ENCODE data around the gene COBLL1. TPM values are rescaled to one million over a fixed set of nuclear protein-coding genes. Genes with fewer than 3 reads are reported as not detected.

Gene COBLL1
- total RNA-seq, 1 donor from 2014 or later = 18.6 TPM

DNA sequence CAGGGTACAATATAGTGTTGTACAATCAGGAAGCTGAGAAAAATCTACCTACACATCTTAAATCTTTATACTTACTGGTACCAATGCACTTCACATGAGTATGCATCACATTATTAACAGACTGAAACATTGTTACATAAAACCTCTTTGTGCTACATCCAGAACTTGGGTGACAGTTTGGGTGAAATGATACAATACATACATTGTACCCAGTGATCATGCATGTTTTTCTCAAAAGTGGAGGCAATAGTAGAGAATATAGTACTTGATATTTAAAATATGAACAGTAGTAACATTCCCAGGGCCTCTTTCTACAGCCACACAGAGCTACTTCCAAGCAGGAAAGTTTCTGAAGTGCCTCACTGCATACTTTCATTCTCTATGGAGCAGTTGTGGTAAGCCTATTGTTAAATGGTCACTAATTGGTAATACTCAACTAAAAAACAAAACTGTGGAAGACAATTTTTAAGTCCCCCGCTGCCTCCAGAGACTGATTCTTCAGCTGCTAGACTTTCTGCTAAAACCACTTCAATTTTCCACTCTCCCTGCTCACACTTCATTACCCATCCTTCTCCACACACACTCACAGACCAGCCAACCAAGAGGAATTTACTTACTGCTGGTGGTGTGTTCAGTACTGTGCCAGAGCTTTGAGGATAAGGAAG is 197.5 kb downstream of the COBLL1 start:
- Histone ChIP-seq H4K20me1 (ENCODE audit: insufficient read depth, low read length) (no peaks in the 10 kb centered on the region), H3K4me3 (ENCODE audit: insufficient read depth, low read depth, low read length) (no peak overlapping the region), H3K36me3 (ENCODE audit: insufficient read depth, low read length) (no peaks in the 10 kb centered on the region), H3K27ac (ENCODE audit: low read depth, low read length) (no peak overlapping the region), H3K27me3 (ENCODE audit: insufficient read depth, low read length) (no peaks in the 10 kb centered on the region), H3K9ac (ENCODE audit: low read length) (no peak overlapping the region), H3K4me1 (ENCODE audit: insufficient read depth, low read length) (no peaks in the 10 kb centered on the region), H2AFZ (ENCODE audit: low read depth, low read length) (no peak overlapping the region), H3K4me2 (ENCODE audit: low read length) (no peak overlapping the region), H3K79me2 (ENCODE audit: insufficient read depth, low read length) (no peaks in the 10 kb centered on the region), H3K9me3 (ENCODE audit: insufficient read depth, low read depth, low read length) (no peaks in the 10 kb centered on the region)
- Mint-ChIP-seq H3K36me3 (ENCODE audit: low read depth, unreplicated experiment) (no peaks in the 10 kb centered on the region), H3K27ac (ENCODE audit: unreplicated experiment) (peak overlapping the region; percentile 55), H3K27me3 (ENCODE audit: low read depth, unreplicated experiment) (no peaks in the 10 kb centered on the region), H3K4me1 (ENCODE audit: low read depth, unreplicated experiment) (peaks cover 11% of the 10 kb centered on the region), H3K9me3 (ENCODE audit: unreplicated experiment) (peaks cover 5% of the 10 kb centered on the region), H3K4me3 (ENCODE audit: unreplicated experiment) (no peak overlapping the region)
- DNase-seq (ENCODE audit: low read depth) (no peak), FAIRE-seq (no peak)
- TF ChIP-seq EZH2 (IDR thresholded peaks at IDR 0.05; ENCODE audit: insufficient read depth, low read length) = no peak
- TF ChIP-seq, protein P1, sequence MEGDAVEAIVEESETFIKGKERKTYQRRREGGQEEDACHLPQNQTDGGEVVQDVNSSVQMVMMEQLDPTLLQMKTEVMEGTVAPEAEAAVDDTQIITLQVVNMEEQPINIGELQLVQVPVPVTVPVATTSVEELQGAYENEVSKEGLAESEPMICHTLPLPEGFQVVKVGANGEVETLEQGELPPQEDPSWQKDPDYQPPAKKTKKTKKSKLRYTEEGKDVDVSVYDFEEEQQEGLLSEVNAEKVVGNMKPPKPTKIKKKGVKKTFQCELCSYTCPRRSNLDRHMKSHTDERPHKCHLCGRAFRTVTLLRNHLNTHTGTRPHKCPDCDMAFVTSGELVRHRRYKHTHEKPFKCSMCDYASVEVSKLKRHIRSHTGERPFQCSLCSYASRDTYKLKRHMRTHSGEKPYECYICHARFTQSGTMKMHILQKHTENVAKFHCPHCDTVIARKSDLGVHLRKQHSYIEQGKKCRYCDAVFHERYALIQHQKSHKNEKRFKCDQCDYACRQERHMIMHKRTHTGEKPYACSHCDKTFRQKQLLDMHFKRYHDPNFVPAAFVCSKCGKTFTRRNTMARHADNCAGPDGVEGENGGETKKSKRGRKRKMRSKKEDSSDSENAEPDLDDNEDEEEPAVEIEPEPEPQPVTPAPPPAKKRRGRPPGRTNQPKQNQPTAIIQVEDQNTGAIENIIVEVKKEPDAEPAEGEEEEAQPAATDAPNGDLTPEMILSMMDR (IDR thresholded peaks at IDR 0.05; ENCODE audit: insufficient read depth, low read depth, low read length) = no peak

DNA sequence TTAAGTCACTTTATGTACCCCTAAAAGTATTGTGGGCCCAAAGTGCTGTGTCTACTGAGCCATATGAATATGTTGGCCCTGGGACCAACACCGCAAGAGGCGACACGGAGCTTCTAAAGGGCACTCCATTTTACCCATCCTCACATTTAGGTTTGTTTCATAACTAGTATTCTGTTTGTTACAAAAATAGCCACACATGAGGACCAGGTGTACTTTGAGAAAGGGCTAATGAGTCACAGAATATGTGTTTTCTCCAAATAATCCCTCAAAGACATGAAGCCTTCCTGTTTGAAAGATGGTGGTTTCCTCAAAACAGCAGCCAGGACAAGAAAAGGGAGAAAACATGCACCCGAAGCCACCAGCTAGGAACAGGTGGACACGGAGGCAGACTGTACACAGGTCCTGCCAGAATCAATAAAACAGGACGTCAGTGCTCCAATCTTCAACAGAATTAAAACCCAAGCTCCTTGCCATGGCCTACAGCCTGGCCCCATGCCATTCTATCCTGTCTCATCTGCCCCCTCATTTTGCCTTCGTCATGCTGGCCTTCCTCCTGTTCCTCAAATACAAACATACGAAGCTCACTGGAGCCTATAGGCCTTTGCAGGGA is 198.6 kb downstream of the COBLL1 start:
- Mint-ChIP-seq H3K36me3 (ENCODE audit: low read depth, unreplicated experiment) (no peaks in the 10 kb centered on the region), H3K9me3 (ENCODE audit: unreplicated experiment) (peaks cover under 1% of the 10 kb centered on the region), H3K27me3 (ENCODE audit: low read depth, unreplicated experiment) (no peaks in the 10 kb centered on the region), H3K4me3 (ENCODE audit: unreplicated experiment) (no peak overlapping the region), H3K27ac (ENCODE audit: unreplicated experiment) (no peak overlapping the region), H3K4me1 (ENCODE audit: low read depth, unreplicated experiment) (peaks cover 11% of the 10 kb centered on the region)
- no peak overlapping the region for H3K9ac ChIP-seq (ENCODE audit: low read length)
- H3K4me3 ChIP-seq (ENCODE audit: insufficient read depth, low read depth, low read length) = no peak overlapping the region
- no peaks in the 10 kb centered on the region for H3K9me3 ChIP-seq (ENCODE audit: insufficient read depth, low read depth, low read length)
- DNase-seq (ENCODE audit: low read depth) (no peak), FAIRE-seq (no peak)
- H3K36me3 ChIP-seq (ENCODE audit: insufficient read depth, low read length) = no peaks in the 10 kb centered on the region
- no peak overlapping the region for H2AFZ ChIP-seq (ENCODE audit: low read depth, low read length)
- H3K79me2 ChIP-seq (ENCODE audit: insufficient read depth, low read length) = no peaks in the 10 kb centered on the region
- no peaks in the 10 kb centered on the region for H4K20me1 ChIP-seq (ENCODE audit: insufficient read depth, low read length)
- TF ChIP-seq, protein P1 (IDR thresholded peaks at IDR 0.05; ENCODE audit: insufficient read depth, low read depth, low read length) = no peak
- no peak for TF ChIP-seq EZH2 (IDR thresholded peaks at IDR 0.05; ENCODE audit: insufficient read depth, low read length)
- no peak overlapping the region for H3K4me2 ChIP-seq (ENCODE audit: low read length)
- no peak overlapping the region for H3K27ac ChIP-seq (ENCODE audit: low read depth, low read length)
- H3K27me3 ChIP-seq (ENCODE audit: insufficient read depth, low read length) = no peaks in the 10 kb centered on the region
- H3K4me1 ChIP-seq (ENCODE audit: insufficient read depth, low read length) = no peaks in the 10 kb centered on the region

DNA sequence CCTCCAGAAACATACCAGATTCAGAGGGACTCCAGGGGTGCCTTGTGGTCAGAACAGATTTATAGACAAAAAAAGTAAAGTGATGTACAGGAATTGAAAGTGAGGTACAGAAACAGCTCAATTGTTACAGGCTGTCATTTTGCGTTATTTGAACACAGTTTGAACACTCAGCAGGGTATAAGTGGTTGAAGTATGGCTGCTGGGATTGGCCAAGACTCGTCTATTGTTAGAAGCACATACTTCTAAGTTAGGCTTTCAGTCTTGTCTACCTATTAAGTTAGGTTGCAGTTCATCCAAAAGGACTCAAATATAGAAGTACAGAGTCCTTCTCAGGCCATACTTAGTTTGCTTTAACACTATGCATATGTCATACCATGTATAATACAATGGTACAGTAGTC is 199.4 kb downstream of the COBLL1 start:
- H4K20me1 ChIP-seq (ENCODE audit: insufficient read depth, low read length) = no peaks in the 10 kb centered on the region
- DNase-seq (ENCODE audit: low read depth) = no peak
- no peak overlapping the region for H2AFZ ChIP-seq (ENCODE audit: low read depth, low read length)
- Mint-ChIP-seq H3K9me3 (ENCODE audit: unreplicated experiment) (no peaks in the 10 kb centered on the region), H3K27me3 (ENCODE audit: low read depth, unreplicated experiment) (no peaks in the 10 kb centered on the region), H3K36me3 (ENCODE audit: low read depth, unreplicated experiment) (no peaks in the 10 kb centered on the region), H3K4me1 (ENCODE audit: low read depth, unreplicated experiment) (peaks cover 11% of the 10 kb centered on the region), H3K27ac (ENCODE audit: unreplicated experiment) (no peak overlapping the region), H3K4me3 (ENCODE audit: unreplicated experiment) (no peak overlapping the region)
- no peak for FAIRE-seq
- no peak overlapping the region for H3K9ac ChIP-seq (ENCODE audit: low read length)
- no peaks in the 10 kb centered on the region for H3K27me3 ChIP-seq (ENCODE audit: insufficient read depth, low read length)
- TF ChIP-seq, protein P1 (IDR thresholded peaks at IDR 0.05; ENCODE audit: insufficient read depth, low read depth, low read length) = no peak
- no peak for TF ChIP-seq EZH2 (IDR thresholded peaks at IDR 0.05; ENCODE audit: insufficient read depth, low read length)
- no peak overlapping the region for H3K4me2 ChIP-seq (ENCODE audit: low read length)
- no peak overlapping the region for H3K27ac ChIP-seq (ENCODE audit: low read depth, low read length)
- H3K36me3 ChIP-seq (ENCODE audit: insufficient read depth, low read length) = no peaks in the 10 kb centered on the region
- no peaks in the 10 kb centered on the region for H3K4me1 ChIP-seq (ENCODE audit: insufficient read depth, low read length)
- H3K9me3 ChIP-seq (ENCODE audit: insufficient read depth, low read depth, low read length) = no peaks in the 10 kb centered on the region
- no peaks in the 10 kb centered on the region for H3K79me2 ChIP-seq (ENCODE audit: insufficient read depth, low read length)
- no peak overlapping the region for H3K4me3 ChIP-seq (ENCODE audit: insufficient read depth, low read depth, low read length)
